NCI-H526 (cell line): ENCODE results near the gene EXOC6.
"Not testable (repeated sequence)": the region's sequence is repeated elsewhere in the genome, so short reads cannot be mapped to it uniquely, and the experiment has no call there.

Source experiments
- DNase-seq, 2 experiments: peaks; one replicate each; lab custom pipeline; 2025; lab: John Stamatoyannopoulos, UW

The EXOC6 gene

DNA sequence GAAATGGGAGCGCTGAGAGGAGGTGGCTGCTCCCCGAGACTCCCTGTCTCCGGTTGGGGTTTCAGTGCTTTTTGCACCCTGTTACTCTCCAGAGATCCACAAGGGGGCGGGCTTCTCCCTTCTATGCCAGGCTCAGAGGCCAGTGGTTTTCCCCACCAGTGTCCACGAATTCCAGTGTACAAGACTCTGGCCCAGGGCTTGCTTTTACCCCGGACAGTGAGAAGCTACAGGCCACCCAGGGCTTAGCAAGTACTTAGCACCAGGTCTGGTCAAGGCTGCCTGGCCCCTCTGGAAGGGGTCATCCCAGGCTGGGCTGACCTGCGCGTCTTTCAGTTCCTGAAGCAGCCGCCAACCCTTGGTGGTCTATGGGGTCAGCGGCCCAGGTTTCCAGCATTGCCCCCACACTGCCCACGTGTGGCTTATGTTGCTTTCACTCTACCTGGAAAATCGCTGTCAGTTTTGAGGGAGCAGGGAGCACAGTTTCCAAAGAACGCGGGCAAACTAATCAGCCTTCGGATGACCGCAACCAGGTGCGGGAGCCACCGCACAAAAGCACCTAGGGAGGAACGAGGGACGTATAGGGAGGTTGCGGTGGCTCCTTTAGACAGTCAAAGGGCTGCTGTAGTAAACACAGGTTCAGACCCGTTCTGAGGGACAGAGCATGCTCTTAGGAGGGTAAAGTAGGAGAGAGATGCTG, 232.2 kb downstream of the EXOC6 start:
- DNase-seq, result peak; percentile 9 to 53

DNA sequence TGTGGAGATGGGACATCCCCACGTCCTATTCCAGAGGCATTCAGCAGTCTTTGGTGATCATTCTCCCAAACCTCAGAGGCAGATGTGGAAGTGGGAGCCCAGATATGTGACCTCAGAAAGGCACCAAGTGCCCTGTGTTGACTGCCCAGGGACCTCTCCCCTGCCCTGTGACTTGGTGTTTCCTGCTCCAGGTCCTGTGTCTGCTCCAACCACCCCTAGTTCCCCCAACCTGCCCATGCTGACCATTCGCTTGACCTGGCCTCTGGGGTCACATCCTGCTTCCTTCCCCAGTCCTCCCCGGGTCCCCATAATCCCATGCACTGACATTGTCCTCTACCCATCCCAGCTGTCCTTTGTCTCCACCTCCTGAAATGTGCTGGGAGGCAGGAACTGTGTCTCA, 233.0 kb downstream of the EXOC6 start:
- DNase-seq, result no peak

DNA sequence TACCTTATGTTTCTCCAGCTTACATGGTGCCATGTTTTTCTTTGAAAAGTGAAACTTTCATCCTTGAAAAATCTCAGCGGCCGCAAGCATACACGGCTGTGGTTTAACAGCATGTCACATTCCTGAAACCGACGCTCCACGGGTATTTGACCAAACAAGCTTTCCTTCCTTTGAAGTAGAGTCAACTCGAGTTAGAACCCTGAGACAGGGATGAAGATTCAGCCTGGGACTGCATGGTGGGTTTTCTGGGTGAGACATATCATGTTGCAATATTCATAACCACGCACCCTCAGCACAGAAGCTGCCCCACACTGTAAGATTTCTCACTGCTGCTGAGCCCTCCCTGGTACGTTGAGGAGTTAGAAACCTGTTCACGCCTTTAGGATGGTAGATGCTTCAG, 233.5 kb downstream of the EXOC6 start:
- no peak for DNase-seq

DNA sequence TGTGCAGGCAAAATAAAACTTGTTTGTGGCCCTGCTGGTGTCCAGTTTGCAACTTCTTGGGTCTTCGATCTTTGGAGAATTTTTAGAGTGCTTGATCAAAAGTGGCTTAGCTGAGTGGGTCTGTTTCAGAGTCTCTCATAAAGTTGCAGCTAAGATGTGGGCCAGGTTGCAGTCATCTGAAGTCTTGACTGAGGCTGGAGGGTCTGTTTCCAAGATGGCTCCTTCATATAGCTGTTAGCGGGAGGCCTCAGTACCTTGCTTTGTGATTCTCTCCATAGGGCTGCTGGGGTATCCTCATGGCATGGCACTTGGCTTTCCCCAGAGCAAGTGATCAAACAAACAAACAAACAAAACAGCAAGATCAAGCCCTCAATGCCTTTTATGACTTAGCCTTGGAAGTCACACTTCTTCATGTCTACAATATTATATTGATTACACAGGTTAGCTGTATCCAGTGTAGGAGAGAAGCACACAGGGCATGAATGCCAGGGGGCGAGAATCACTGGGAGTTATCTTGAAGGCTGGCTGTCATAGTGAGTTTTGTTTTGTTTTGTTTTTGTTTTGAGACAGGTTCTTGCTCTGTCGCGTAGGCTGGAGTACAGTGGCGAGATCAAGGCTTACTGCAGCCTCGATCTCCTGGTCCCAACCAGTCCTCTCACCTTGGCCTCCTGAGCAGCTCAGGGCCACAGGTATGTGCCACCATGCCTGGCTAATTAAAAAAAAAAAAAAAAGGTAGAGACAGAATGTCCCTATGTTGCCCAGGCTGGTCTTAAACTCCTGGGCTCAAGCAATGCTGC, 235.6 kb downstream of the EXOC6 start:
- DNase-seq, result no peak

DNA sequence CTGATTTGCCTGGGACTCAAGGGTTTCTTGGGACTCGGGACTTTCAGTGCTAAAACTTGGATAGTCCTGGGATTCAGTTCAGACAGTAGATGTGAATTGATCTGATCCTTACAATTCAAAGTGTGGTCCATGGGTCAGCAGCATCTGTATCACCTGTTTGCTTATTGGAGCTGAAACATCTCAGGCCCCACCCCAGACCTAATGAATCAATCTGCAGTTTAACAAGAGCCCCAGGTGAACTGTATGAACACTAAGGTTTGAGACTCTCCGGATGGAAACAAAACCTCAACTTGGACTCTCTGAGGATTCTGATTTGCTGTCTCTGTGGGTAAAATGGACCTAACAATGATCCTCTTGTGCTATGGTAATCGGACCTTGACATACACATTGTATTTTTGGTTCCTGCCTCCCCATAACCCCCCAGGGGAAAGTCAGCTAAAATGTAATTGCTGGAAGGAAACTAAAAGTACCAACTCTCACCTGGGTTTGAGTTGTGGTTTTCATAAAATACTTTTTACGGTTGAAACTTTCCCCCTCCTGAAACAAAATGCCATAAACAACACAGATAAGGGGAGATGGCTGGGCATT, 237.0 kb downstream of the EXOC6 start:
- no peak for DNase-seq

DNA sequence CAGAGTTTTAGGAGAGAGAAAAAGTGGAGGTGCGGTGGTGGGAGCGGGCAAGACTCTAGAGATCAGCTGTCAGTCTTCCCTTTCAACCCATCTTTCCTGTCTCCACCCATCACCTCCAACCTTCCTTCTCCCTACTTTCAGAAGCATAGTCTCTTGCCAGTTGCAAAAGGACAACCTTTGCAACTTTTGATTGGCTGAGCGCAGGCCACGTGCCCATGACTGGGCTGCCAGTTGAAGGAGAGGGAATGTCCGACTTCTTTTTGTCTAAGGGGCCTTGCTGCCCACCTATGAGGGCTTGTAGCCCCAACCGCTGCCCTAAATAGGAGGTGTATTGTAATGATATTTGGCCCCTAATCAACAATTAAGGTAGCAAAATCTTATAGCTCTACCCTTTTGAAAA, 238.0 kb downstream of the EXOC6 start:
- no peak for DNase-seq

DNA sequence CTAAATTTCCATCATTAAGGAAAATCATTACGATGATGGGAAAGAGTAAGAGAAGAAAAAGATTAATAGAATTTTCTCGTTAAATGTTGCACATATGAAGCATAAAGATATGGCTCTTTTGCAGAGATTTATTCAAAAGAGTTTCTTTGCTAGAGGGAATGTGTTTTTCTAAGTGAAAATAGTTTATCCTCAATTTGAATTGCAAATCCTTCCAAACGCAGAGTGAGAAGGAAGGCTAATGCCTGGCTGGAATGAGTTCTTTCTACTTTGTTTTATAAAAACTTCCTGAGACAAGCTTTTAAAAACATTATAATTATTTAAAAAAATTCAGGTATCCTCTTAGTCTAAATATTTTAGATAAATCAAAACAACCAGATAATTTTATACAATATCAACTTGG, 239.5 kb downstream of the EXOC6 start:
- DNase-seq, result no peak

DNA sequence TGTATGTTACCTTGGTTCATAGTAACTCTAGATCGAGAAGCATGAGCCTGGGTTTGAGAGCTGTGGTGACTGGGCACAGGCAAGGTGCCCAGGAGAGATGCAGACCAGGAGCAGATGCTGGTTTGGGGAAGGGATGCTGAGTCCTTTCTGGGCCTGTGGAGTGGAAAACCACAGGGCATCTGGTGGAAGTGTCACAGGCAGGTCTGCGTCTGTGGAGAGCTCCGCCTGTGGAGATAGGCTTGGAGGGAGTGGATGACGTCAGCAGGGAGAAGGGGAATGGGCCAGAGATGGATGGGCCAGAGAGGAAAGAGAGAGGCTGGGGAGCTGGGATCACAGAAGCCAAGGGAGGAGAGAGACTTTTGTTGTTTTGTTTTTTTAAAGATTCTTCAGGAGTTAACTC, 240.1 kb downstream of the EXOC6 start:
- no peak for DNase-seq

DNA sequence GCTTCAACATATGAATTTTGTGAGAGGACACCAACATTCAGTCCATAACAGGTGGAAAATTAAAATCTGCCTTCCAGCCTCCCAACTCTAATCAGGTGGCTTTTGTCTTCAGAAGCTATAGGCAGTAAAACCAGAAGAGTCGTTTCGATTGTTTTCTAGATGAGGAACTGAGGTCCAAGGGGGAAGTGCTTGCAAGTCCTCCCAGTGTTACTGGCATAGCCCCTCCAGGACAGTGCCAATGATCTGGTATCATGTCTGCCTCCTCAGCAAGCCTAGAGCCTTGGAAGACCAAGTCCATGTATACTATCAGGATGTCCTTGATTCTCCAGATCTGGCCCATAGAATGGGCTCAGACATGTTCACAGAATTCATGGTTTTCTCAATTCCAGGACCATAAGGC, 242.3 kb downstream of the EXOC6 start:
- DNase-seq, result no peak

DNA sequence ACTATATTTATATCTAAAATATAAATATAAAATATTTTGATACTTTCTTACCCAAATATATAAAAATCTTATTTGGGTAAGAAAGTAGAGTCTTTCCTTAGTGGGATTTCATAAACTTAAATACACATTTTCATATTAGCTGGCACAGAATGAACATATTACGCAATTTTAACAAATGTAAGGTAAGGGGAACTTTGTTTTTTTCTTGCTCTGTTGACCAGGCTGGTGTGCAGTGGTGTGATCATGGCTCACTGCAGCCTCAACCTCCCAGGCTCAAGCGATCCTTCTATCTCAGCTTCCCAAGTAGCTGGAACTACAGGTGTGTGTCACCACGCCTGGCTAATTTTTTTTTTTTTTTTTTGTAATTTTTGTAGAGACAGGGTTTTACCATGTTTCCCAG, 243.6 kb downstream of the EXOC6 start:
- DNase-seq, result no peak

DNA sequence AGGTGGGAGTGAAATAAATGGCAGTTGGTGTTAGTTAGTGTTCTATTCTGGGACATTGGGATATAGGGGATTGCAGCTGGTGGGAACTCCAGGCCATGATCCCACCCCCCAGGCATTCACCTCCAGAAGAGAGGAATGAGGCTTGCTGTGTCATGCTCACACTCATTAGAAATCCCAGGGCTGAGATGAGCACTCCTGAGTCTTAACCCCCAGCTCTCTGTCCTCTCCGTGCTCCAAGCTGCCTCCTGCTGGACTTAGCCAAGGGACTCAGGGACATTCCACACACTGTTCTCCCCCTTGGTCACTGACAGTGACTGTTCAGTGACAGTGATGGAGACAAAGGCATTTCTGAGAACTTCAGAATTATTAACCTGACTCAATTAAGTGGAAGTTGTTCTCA, 246.9 kb downstream of the EXOC6 start:
- no peak for DNase-seq

DNA sequence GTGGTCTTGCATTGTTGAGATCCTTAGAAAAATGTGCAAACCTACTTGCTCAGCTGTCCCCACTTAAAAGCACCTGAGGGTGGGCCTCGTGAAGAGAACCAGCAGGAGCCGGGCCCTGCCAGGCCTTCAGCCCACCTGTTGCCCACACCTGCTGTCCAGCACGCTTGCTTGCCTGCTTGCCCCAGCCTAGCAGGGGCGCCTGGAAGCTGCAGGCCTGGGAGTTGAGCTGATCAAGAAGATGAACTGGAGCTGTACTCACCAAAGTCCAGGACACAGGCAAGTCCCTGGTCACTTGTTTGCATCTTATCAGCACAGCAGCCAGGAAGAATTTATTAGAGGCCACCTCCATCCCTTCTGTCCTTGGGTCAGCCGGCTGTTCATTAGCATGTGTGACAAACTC, 248.6 kb downstream of the EXOC6 start:
- DNase-seq, result no peak

DNA sequence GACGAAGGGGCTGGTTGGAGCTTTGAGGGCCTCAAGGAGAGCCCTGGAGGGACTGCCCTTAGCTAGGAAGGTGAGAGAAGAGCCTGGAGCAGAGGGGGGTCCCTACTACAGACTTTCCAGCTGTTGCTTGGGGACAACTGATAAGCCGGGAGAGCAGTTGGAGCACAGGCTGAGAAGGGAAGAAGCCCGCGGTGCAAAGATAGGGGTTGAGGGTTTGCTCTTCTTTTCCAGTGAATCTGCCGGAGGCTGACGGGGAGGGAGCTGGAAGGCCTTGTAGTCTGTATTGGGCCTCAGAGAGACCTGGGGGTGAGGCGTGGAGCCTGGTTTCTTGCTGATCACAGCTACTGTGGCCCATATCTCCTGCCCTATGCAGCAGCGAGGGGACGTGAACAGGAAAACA, 249.1 kb downstream of the EXOC6 start:
- DNase-seq, result no peak

DNA sequence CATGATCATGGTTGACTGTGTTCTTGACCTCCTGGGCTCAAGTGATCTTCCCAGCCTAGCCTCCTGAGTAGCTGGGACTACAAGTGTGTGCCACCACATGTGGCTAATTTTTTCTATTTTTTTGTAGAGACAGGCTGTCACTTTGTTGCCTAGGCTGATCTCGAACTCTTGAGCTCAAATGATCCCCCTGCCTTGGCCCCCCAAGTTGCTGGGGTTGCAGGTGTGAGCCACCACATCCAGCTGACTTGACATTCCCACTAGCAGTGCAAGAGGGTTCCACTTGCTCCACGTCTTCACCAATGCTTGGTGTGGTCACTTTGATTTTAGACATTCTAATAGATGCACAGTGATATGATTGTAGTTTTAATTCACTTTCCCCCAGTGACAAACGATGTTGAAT, 250.5 kb downstream of the EXOC6 start:
- DNase-seq, result no peak

DNA sequence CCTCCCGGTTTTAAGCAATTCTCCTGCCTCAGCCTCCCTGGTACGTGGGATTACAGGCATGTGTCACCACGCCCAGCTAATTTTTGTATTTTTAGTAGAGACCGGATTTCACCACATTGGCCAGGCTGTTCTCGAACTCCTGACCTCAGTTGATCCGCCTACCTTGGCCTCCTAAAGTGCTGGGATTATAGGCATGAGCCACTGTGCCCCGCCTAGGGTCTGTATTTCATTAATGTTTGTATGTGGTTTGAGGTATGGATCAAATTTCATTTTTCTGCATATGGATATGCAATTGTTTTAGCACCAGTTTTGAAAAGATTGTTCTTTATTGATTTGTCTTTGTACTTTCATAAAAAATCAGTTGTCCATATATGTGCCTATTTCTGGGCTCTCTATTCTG, 251.3 kb downstream of the EXOC6 start:
- peak in 1 of 2 experiments; percentile 2 for DNase-seq

DNA sequence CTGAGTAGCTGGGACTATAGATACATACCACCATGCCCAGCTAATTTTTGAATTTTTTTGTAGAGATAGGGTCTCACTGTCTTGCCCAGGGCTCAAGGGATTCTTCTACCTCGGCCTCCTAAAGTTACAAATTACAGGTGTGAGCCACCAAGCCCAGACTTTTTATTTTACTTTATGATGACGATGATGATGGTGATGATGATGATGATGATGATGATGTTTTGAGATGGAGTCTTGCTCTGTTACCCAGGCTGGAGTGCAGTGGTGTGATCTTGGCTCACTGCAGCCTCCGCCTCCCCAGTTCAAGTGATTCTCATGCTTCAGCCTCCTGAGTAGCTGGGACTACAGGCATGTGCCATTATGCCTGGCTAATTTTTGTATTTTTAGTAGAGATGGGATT, 252.8 kb downstream of the EXOC6 start:
- DNase-seq, result not testable (repeated sequence)

DNA sequence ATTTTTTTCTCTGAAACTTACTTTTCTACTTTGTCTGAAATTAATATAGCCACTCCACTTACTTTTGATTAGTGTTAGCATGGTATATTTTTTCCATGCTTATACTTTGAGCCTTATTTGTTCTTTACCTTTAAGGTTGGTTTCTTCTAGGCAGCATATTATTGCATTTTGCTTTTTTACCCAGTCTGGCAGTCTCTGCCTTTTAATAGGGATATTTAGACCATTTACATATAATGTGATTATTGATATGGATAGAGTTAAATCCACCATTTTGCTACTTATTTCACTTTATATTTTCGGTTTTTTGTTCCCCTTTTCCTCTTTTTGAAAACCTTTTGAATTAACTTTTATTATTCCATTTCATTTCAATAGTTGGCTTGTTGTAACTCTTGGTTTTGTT, 255.6 kb downstream of the EXOC6 start:
- DNase-seq, result no peak

DNA sequence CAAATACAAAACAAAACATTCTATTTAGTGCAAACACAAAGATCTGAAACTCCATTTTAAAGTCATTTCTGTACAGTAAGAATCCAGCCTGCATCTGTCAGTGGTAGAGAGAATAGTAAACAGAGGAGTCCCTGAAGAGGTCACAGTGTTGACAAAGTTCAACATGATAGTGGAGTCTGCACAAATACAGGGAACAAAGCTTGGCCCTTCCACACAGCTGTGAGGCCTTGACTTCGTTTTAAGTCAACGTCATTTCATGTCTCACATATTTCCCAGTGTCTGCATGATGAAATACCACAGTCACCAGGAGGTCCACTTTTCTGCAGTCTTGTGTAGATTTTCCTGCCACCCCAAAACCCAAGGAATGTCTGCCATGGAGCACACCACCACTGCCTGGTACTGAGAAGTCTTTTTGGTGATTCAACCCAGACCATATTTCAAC, 258.3 kb downstream of the EXOC6 start:
- peak in 1 of 2 experiments; percentile 3 for DNase-seq
